ENCODE measurements around the gene UBTF. TPM values are rescaled to one million over a fixed set of nuclear protein-coding genes. Genes with fewer than 3 reads are reported as not detected.

UBTF gene
- total RNA-seq, 1 donor from 2014 or later = 146 TPM

DNA sequence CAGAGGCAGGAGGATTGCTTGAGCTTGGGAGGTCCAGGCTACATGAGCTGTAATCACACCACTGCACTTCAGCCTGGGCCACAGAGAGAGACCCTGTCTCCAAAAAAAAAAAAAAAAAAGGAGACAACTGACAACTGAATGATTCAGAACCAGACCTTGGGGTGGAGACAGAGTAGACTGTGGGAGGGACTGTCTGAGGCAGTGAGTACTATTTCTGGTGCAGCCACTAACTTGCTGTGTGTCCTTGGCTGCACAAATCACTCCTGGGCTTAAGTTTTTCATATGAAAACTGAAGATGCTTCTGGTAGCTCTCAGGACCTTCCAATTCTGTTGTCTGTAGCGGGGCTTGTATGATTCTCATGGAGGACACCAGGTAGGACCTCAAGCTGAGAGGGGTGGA is 43.2 kb downstream of the UBTF start:
- TF ChIP-seq, protein P1, sequence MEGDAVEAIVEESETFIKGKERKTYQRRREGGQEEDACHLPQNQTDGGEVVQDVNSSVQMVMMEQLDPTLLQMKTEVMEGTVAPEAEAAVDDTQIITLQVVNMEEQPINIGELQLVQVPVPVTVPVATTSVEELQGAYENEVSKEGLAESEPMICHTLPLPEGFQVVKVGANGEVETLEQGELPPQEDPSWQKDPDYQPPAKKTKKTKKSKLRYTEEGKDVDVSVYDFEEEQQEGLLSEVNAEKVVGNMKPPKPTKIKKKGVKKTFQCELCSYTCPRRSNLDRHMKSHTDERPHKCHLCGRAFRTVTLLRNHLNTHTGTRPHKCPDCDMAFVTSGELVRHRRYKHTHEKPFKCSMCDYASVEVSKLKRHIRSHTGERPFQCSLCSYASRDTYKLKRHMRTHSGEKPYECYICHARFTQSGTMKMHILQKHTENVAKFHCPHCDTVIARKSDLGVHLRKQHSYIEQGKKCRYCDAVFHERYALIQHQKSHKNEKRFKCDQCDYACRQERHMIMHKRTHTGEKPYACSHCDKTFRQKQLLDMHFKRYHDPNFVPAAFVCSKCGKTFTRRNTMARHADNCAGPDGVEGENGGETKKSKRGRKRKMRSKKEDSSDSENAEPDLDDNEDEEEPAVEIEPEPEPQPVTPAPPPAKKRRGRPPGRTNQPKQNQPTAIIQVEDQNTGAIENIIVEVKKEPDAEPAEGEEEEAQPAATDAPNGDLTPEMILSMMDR (IDR thresholded peaks at IDR 0.05) = no peak
- no peak overlapping the region for H3K4me3 Mint-ChIP-seq
- CTCF ChIA-PET = no interaction called here

DNA sequence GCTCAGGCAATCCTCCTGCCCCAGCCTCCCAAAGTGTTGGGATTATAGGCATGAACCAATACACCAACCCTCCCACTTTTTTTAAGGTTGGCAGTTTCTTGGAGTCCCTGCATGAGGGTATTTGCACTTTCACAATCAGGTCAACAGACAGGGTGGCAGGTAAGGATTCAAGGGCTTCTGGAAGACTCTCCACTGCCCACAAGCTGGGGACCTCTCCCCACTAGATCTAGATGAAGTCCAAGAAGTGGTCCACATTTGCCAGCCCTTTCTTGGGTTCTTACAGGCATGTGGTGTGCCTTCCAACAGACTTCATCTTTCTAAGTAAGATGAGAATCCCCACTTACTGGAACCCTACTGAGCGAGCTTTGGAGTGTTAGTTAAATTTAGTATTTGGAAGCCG is 45.0 kb downstream of the UBTF start:
- peaks cover 29% of the 10 kb centered on the region for H3K36me3 Mint-ChIP-seq (ENCODE audit: low read depth)
- ATAC-seq (ENCODE audit: low read depth) (no peak), DNase-seq (no peak)
- TF ChIP-seq, protein P1 (IDR thresholded peaks at IDR 0.05) = no peak
- POLR2A ChIA-PET = no interaction called here
- intact Hi-C loops (cut with micrococcal nuclease) = no loop called here
- no peaks in the 10 kb centered on the region for H3K9me3 Mint-ChIP-seq
- no peak overlapping the region for H3K4me3 Mint-ChIP-seq
- H3K4me1 Mint-ChIP-seq = peaks cover 4% of the 10 kb centered on the region
- CTCF ChIA-PET = no interaction called here
- no peak overlapping the region for H3K27ac Mint-ChIP-seq
- H3K27me3 Mint-ChIP-seq = no peaks in the 10 kb centered on the region

More for the DNA sequence above, 43.2 kb downstream of the UBTF start:
- ATAC-seq (ENCODE audit: low read depth) (no peak), DNase-seq (no peak)
- Mint-ChIP-seq H3K27me3 (no peaks in the 10 kb centered on the region), H3K9me3 (no peaks in the 10 kb centered on the region), H3K4me1 (no peaks in the 10 kb centered on the region), H3K27ac (no peak overlapping the region), H3K36me3 (ENCODE audit: low read depth) (peaks cover 30% of the 10 kb centered on the region)
- intact Hi-C loops (cut with micrococcal nuclease) = no loop called here
- POLR2A ChIA-PET = interaction anchor here (0.6 kb wide), 1 partner anchor 23 kb away, joined by 3 read pairs; the partner anchor contains the start of gene ATXN7L3

DNA sequence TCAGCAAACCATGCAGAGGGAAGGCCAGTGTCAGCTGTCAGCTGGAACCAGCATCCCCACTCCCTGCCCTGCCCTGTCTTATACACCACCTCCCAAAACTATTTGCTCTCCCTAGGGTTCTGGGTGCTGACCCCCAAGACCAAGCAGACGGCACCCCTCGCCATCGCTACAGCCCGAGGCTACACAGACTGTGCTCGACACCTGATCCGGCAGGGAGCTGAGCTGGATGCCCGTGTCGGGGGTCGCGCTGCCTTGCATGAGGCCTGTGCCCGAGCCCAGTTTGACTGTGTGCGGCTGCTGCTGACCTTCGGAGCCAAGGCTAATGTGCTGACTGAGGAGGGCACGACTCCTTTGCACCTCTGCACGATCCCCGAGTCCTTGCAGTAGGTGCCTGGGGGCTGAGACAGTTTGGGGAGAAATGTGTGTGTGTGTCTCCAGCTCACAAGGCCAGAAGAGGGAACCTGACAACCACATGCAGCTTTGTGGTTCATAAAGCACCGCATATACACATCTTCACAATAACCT is 47.5 kb downstream of the UBTF start:
- Mint-ChIP-seq H3K36me3 (ENCODE audit: low read depth) (peaks cover 14% of the 10 kb centered on the region), H3K4me3 (no peak overlapping the region), H3K27me3 (no peaks in the 10 kb centered on the region), H3K9me3 (no peaks in the 10 kb centered on the region), H3K27ac (no peak overlapping the region), H3K4me1 (peaks cover 9% of the 10 kb centered on the region)
- no peak for DNase-seq
- CTCF ChIA-PET = no interaction called here
- intact Hi-C loops (cut with micrococcal nuclease) = no loop called here
- ATAC-seq (ENCODE audit: low read depth) = no peak
- POLR2A ChIA-PET = interaction anchor here (0.5 kb wide), 1 partner anchor 46 kb away, joined by 3 read pairs; no protein-coding TSS in a partner anchor
- TF ChIP-seq, protein P1 (IDR thresholded peaks at IDR 0.05) = no peak

DNA sequence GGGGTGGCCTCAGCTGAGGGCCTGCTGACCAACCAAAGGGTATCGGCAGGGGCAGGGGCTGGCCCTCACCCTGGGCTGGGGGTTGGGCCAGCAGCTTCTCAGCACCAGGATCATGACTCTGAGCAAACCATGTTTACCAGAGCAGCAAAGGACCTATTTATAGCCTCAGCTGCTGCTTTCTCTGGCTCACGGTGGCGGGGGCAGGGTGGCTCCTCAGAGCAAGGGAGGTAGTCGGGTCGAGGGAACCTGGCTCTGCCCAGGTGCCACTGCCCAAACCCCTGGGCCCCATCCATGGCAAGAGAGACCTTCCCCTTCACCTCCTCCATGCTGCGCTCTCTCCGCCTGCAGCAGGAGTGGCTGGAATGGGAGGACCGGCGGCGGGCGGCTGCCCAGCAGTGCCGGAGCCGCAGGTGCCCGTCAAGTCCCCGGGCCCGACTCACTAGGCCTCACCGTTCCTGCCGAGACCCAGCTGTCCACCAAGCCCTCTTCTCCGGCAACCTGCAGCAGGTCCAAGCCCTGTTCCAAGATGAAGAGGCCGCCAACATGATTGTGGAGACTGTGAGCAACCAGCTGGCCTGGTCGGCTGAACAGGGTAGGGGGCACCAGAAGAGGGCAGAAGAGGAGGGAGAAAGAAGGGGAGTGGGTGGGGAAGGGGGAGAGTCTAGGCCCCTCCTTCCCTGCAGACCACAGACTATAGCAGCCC is 48.8 kb downstream of the UBTF start, which contains the start of gene ASB16:
TSS of gene ASB16 (plus strand) at position 206 of the 703 bp plus-strand sequence. CDS start at position 292, 86 bp downstream.
- ChIA-PET POLR2A (no interaction called here), CTCF (no interaction called here)
- DNase-seq = no peak
- TF ChIP-seq, protein P1 (IDR thresholded peaks at IDR 0.05) = no peak
- peaks cover 5% of the 10 kb centered on the region for H3K36me3 Mint-ChIP-seq (ENCODE audit: low read depth)
- no peak within 1 kb of the TSS for H3K27ac Mint-ChIP-seq
- ATAC-seq (ENCODE audit: low read depth) = no peak
- H3K4me3 Mint-ChIP-seq = no peak within 1 kb of the TSS
- H3K4me1 Mint-ChIP-seq = peaks cover 9% of the 10 kb centered on the region
- H3K9me3 Mint-ChIP-seq = no peaks in the 10 kb centered on the region
- no peaks in the 10 kb centered on the region for H3K27me3 Mint-ChIP-seq
- intact Hi-C loops (cut with micrococcal nuclease) = no loop called here

DNA sequence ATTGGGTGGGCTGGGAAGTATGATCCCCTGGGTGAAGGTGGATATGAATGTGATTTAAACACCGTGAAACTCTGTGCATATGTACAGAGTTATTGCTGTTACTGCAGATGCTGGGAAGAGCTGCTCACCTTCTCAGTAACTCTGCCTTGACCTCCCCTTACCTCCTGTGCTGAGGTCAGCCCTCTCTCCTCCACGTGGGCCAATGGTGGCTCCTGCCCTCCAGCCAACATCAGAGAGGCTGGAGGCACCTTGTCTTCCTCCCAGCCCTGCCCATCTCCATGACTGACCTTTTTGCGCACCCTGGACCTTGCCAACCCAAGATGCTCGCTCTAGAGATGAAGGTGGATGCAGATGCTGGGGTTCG is 49.4 kb downstream of the UBTF start:
- Mint-ChIP-seq H3K4me3 (no peak overlapping the region), H3K27me3 (no peaks in the 10 kb centered on the region), H3K36me3 (ENCODE audit: low read depth) (peaks cover 2% of the 10 kb centered on the region), H3K9me3 (no peaks in the 10 kb centered on the region), H3K27ac (no peak overlapping the region), H3K4me1 (peaks cover 9% of the 10 kb centered on the region)
- ChIA-PET CTCF (no interaction called here), POLR2A (no interaction called here)
- intact Hi-C loops (cut with micrococcal nuclease) = no loop called here
- DNase-seq = no peak
- ATAC-seq (ENCODE audit: low read depth) = no peak
- TF ChIP-seq, protein P1 (IDR thresholded peaks at IDR 0.05) = no peak
